ENCODE data around the gene CIROP.

CIROP gene

DNA sequence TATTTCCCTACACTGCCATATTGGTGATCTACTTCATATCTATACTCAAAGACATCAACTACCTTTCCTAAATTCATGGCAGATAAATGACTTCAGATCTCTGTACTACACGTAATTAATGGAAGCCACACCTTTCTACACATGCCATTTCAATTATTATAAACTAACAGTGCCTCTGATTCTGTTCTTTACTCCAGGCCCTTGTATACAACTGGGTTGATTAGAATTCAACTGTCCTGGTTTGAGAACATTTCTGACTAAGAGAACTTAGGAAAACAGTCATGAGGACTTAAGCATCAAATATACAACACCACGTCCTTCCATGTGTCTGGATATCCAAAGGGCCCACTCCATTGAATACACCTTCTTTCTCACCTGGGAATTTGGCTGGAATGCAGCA lies 11.7 kb downstream of the CIROP start:
- no peak for DNase-seq

DNA sequence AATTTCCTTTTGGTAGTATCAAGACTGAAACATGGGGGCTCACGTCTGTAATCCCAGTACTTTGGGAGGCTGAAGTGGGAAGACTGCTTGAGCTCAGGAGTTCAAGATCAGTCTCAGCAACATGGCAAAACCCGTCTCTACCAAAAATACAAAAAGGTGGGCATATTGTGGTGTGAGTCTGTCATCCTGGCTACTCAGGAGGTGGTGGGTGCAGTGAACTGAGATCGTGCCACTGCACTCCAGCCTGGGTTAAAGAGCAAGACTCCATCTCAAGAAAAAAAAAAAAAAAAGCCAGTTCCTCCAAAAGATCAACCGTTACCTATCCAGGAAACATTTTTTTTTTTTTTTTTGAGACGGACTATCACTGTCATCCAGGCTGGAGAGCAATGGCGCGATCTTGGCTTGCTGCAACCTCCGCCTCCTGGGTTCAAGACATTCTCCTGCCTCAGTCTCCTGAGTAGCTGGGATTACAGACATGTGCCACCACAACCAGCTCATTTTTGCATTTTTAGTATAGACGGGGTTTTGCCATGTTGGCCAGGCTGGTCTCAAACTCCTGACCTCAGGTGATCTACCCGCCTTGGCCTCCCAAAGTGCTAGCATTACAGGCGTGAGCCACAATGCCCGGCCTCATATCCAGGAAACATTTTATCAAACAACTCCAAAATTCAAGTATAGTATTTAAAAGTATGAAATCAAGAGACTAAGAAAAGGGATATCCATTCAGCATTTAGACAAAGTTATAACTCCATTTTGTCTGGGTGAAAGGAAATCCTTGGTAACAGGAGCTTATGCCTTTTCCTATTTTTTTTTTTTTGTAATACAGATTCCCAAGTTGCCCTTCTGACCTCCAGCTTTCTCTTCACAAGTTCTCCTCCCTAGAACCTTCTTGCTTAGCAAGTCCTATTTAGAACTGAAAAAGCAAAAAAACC lies 13.2 kb downstream of the CIROP start:
- DNase-seq = no peak

DNA sequence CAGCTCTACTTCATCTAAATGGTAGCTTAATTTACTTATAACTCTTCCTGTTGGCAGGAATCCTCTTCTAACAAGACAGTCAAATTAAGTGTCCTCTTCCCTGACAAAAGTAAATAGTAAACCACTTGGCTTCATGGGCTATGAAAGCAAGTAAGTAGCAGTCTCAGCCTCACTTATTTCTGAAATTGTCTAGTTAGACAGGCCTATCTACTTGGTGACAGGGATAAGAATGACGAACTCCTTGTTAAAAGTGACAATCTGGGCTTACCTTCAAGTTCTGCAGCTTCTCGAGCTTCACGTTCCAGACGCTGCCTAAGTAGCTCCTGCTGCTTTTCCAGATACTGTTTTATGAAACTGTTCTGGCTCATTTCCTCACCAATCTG lies 14.5 kb downstream of the CIROP start:
- no peak for DNase-seq

DNA sequence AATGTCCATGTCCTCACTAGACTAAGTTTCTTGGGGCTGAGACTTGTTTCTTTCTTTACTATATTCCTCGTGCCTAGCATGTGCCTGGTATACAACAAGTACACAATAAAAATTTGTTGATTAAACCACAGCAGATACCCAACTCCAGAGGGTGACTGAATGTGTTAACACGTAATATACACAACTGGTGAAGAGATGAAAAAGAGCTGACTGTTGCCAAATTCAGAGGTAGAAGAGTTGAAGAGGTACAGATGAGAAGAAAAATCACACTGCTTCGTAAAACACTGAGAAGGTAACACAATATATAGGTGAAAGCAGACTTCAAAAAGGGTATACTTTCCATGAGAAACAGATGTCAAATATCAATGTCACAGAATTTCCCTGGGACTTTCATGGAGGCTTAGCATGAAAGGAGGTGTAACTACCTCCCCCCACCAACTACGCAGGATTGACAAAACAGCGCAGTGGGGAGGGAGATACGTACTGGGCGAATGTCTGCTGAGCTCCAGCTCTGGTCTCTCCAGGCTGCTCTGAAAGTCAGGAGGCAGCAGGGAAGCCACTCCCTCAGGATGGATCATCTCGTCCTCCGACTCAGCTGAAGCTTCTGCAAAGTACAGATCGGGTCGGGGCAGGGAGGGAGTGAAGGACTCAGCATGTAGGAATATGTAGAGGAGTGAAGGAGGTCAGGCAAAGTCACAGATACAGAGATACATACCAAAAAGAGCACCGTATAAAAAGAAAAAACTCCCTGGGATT lies 15.1 kb downstream of the CIROP start:
- no peak for DNase-seq

DNA sequence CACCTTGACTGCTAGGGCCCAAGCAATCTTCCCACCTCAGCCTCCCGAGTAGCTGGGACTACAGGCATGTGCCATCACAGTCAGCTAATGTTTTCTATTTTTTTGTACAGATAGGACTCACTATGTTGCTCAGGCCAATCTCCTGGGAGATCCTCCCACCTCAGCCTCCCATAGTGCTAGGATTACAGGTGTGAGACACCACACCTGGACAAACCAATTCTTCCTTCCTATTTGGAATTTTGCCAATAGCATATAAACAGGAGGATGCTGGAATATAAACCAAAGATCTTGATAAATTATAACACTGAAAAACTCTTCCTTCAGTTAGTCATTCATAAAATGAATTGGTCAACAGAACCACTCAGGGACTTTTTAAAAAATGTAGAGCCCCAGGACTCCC lies 18.2 kb downstream of the CIROP start:
- no peak for DNase-seq

DNA sequence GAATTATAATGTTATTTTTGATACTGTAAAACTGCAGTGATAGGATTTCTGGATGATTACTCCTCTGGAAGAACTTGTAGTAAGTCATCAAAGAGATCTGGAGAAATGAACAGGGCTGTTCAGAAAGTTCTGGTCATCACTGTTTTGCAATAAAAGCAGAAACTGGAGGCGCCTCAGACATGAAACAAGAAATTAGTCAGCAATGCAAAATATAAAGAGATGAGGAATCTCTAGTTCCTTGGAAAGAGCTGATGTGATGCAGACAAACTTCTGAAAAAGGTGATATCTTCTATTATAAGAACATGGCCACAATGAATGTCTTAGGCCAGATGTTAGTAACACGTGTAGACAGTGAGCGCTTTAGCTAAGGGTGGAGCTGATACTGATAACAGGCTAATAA lies 19.3 kb downstream of the CIROP start:
- DNase-seq = no peak

DNA sequence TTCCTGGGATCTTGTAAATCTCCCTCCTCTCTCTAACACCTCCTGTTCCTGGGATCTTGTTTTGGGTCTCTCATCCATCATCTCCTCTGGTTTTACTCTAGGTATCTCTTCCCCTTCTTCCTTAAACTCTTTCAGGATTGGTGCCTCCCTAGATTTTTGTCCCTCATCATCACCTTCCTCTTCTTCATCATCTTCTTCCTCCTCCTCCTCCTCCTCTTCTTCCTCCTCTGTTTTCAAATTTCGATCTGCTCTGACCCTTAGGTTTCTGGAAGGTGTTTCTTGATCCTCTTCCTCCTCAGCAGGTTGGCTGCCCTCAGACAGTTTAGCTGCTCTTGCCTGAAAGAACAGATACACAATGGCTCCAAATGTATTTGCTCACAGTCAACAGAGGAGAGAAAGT lies 24.3 kb downstream of the CIROP start:
- no peak for DNase-seq

DNA sequence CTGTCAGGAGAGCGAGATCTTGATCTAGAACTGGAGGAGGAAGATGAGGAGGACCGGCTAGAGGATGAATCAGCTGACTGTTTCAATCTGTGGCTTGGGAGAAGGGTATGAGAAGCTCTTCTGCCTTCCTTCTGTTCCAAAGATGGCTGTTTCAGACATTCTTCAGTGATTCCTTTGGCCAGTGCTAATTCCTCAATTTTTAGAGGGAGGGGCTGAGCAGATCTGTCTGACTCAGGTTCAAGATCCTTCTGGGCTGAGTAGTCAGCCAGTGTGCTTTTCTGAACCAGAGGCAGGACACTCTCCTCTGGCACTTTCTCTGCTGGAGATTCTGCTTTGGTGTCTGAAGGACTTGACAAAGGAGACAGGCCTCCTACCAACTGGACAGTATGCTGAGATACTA lies 25.1 kb downstream of the CIROP start:
- no peak for DNase-seq

DNA sequence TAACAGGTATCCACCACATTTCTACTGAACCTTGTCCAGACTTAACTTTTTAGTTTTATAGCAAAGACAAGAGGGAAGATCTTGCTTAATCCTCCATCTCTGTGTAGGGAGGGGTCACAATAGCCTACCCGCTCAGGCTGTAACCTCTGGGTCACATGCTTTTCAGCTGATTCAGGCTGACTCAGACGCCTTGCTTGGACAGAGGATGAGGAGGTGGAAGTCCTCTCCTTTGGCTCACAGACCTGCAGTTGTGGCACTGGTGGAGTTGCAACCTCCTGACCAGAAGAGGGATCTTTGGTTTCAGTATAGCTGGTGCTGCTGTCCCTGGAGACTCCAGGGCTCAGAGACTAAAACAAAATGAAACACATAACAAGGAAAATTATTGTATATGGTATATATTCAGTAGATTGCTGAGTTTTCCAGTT lies 26.1 kb downstream of the CIROP start:
- DNase-seq = no peak

DNA sequence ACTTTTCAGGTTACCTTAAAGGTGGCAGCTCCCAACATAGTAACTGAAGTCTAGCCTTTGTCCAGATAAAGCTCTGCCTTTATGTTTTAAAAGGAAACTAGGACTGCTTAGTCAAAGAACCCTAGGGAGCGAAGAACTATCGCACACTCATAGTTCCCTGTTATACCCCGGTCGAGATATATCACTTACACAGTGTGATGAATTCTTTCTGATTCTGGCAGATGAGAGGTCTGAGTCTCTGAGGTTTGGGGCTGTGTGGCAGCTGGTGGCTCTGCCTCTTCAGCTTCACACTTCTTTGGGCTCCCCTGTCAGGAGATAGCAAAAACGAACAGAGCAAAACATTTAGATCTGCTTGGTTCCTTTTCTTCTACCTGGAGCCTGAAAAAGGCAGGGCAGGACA lies 26.8 kb downstream of the CIROP start:
- DNase-seq = no peak

DNA sequence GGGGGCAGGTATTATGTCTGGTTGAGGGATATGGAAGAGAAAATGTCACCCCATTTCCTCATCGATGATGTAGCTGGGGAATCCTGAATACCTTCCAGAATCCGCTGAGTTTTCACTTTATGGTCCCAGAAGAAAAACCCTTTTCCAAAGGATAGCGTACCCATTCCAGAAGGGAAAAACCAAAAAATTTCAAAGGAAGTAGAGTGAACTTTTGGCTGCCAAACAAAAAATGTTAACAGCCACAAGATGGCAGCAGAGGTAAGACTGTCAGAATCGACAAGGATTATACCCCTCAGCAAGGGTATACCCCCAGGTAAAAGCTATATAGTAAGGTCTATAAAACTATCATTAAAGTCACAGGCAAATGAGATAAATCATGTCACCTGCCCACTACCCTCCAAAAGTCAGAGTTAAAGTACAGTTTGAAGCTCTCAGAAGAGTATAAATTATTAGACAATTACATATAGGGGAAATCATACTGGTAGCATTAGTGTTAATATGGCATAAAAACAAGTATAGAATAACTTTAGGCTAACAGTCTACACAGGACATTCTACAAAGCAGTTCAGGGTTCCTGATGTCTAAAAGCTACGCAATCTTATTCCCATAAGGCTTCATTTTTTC lies 27.9 kb downstream of the CIROP start:
- no peak for DNase-seq

DNA sequence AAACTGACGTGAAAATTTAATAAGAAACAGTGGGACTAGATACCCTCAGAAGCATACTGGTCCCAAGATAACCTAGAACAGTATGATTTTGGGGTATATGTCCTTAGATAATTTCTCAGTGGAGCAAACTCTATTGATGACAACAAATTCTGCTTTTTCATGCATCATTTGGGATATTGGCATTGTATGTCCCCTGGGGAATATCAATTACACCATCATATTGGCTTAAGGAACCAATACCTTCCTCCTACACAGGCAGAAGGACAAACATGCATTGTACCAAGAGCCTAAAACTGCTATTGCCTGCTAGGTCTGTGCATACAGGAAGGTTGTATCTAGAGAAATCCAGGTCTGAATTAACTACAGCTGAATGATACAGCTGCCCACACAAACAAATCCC lies 29.9 kb downstream of the CIROP start:
- DNase-seq = no peak

DNA sequence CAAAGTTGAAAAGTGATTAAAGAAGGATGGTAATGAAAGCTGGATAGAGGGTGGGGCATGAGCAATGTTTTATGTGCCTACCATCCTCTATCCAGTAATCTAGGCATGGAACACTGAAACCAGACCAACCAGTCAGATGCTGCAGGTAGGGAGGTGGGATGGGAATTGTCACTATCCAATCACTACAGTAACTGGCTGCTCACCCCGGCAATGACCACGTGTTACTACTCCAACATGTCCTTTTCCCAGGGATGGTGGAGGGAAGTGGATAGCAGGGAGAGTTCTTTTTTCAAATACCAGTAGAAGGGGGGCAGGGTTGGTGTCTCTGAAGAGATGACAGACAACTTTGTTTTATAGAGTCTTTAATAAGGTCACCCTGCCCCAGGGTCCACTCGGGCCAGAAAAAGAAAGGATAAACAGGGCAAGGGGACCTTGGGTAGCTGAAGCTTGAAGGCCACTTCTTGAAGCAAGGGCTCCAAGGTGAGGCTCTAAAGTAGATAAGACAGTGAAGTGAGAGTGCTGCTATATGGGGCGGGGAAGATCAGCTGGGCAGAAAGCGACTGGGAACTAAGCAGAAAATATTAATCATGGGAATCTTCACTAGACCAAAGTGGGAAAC lies 32.8 kb downstream of the CIROP start:
- no peak for DNase-seq

DNA sequence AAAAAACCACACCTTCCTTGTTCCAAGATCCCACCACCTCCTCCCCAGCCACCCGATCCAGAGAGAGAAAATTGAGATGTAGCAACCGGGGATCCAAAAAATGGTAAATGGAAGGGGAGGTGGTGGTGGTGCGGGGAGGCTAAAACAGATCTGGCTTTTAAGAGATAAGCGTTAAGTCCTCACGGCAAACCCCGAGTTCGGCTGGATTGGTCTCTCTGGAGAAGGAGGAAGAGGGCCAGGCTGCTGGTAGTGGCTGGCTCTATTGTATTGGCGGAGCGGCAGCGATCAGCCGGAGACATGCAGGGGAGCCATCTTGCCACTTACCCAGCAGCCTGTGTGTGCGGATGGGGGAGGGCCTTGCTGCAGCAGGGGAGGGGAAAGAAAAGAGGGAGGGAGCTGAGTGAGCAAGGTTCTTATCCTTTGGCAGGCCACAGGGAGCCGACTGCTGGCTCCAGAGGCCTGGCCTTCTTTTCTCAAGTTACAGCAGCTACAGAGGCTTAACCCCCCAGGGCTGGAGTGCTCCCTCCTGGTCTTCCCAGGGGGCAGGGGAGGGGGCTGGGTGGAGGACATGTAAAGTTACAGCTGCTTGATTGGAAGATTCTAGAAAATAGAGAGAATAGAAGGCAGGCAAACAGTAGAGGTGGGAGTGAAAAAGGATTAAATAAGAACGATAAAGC lies 33.4 kb downstream of the CIROP start:
- DNase-seq = no peak

DNA sequence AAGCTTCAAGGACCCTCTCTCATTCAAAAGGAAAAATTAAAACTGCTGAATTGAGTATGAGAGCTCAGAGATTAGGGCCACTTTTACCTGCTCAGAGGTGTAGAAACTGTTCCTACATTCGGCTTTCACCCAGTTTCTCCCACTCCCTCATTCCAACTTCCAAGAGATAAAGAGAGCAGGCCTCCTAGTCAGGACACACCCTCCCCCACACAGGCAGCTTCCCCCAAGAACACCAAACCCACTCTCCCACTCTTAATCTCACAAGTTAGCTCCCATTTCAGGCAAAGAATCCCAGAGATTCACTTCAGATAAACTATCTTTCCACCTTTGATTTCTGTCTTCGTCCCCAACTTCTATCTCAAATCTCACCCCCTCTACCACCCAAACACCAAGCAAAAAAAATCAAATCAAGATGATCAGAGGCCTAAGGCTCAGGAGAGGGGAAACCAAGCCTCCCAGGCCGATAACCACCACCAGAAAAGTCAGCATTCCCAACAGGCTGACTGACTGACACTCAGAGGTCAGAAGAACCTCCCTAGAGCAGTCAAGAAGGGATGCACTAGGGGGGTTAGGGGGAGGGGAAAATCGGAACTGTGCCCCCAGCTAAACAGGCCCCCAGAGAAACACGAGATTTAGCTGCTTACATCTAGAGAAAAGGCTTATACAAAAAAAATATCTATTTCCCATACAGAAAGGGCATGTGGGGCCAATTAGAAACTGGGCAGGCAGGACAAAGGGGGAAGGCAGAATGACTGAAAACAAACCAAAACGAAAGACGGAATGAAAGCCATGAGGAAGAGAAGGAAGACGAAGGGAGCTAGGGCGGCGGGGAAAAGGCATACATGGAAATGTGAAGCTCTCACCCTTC lies 34.3 kb downstream of the CIROP start:
- DNase-seq = no peak

DNA sequence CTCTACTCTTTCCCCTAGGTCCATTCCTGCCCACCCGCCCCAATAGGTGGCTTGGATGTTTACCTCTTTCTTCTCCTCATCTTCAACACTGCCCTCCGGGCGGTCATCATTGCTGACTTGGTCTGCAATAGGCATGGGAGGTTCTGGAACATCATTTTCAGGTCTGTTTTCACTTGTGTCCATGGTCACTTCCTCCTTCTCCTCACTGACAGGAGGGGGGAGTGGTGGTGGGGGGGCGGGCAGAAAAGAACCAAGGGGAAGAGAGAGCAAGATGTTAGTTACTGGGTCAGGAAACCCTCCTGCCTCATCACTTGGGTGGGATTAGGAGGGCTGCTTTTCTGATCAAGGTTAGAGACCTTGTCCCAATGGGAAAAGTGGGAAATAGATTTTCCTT lies 35.4 kb downstream of the CIROP start:
- no peak for DNase-seq

DNA sequence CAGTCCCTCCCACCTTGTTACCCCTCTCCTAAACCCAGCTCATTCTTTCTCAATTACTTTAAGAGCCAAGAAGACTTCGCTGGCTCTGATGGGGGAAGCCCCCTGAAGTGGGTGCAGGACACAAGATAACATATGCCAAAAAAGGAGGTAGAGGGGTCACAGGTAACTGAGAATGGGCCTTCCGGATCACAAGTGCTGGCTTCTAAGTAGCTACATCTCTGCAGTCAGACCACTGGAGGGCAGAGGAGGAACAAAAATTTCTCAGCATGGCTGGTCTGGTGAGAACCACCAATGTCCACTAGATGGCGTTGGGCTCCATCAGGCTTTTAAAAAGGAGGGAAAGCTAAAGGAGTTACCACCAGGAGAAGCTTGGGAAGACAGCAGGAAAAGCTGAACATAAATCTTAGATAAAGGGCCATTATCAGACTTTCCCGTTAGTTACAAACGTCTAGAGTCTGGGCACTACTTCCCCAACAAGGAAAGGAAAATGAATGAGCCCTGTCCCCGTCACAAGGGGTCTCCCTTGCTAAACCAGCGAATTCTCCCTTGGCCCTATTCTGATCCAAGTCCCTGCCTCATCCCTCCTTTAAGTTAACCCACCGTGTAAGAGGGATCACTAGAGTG lies 35.9 kb downstream of the CIROP start:
- no peak for DNase-seq

DNA sequence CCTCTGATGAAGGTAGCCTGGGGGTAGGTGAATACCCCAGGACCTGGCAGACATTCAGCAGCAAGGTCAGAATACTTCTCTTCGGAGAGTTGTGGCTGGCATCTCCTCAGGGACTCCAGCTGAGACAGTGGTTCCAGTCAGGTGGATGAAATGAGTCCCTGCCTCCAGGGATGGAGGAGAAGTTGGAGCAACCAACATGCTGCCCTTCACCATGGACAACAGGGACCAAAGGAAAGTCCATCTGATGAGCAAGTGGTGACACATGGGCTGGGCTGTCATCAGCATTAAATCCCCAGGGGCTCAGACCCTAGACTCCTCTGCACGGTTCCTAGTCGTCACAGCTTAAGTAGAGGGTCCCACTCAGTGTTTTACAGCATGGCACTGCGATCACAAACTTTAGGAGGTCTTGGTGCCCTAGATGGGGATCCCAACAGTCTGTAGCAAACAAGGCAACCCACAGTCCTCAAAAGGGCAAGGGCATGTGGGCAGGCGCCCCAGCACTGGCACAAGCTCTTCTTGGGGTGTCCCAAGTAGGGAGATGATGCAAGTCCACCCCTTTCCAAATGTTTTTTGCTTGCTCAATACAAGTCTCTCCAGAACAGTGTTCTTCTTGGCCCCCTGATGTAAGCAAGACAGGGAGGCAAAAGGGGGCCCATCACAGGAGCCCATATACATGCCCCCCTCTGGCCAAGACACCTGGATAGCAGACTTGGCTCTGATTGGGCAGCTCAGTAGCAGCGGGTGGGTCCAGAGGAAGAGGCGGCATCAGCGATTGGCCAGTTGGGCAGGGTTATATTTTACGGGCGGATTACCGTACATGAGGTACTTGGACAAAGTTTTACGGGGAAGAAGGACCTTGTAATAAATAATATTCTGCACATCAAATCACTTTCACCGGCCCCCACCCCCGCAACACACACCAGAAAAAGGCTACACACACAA lies 36.7 kb downstream of the CIROP start:
- no peak for DNase-seq

DNA sequence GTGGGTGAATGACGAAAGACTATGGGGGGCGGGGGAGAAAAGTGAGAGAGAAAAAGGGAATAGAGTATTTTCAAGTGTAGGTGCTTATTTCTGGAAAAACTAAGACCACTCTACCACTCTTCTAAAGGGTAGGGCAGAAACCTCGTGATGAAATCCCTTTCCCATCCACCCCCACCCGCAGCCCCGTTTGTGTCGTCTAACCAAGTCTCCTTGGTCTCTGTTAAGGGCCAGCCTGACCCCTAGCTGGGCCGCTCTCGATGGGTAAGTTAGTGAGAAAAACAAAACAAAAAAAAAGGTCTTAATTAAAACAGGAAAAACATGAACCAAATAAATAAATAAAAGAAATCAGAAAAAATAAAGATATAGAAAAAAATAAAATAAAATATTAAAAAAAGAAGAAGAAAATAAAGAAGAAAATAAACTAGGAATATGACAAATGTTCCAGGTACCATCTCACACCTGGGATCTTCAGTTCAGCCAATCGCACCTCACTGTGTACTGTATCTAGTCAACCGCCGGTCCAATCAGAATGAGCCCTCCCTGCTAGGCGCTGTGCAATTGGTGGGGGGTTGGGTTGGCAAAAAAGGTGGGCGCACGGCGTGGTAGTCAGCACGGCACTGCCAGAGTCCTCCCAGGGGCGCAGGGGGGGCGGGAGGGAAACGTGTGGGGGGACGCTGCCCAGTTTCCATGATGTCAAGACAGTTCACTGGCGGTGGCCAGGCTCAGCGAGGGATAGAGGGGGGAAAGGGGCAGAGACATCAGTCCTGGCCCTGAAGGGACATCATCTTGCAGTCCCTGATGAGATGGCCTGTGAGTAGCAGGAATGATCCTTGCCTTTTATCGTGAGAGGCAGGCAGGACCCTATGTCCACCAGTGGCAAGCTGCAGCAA lies 37.7 kb downstream of the CIROP start:
- no peak for DNase-seq

Data from MV-4-11 (cell line).